ENCODE measurements around the gene ANTKMT.

The ANTKMT gene

GRCh38 chr16:754656-755055, 33.7 kb downstream of the ANTKMT start:
- DNase-seq, result no peak
- Histone ChIP-seq H3K4me3 (ENCODE audit: low read depth, low read length) (no peak overlapping the region), H3K9me3 (no peaks in the 10 kb centered on the region), H3K27me3 (no peaks in the 10 kb centered on the region), H3K4me1 (no peaks in the 10 kb centered on the region), H3K36me3 (no peaks in the 10 kb centered on the region)
- TF ChIP-seq, protein P1, sequence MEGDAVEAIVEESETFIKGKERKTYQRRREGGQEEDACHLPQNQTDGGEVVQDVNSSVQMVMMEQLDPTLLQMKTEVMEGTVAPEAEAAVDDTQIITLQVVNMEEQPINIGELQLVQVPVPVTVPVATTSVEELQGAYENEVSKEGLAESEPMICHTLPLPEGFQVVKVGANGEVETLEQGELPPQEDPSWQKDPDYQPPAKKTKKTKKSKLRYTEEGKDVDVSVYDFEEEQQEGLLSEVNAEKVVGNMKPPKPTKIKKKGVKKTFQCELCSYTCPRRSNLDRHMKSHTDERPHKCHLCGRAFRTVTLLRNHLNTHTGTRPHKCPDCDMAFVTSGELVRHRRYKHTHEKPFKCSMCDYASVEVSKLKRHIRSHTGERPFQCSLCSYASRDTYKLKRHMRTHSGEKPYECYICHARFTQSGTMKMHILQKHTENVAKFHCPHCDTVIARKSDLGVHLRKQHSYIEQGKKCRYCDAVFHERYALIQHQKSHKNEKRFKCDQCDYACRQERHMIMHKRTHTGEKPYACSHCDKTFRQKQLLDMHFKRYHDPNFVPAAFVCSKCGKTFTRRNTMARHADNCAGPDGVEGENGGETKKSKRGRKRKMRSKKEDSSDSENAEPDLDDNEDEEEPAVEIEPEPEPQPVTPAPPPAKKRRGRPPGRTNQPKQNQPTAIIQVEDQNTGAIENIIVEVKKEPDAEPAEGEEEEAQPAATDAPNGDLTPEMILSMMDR (IDR thresholded peaks at IDR 0.05; ENCODE audit: low read depth, low read length), result no peak

- DNase-seq, result no peak
- Histone ChIP-seq H3K27me3 (no peaks in the 10 kb centered on the region), H3K36me3 (no peaks in the 10 kb centered on the region), H3K9me3 (no peaks in the 10 kb centered on the region), H3K4me1 (no peaks in the 10 kb centered on the region), H3K4me3 (ENCODE audit: low read depth, low read length) (no peak overlapping the region)
- TF ChIP-seq, protein P1 (IDR thresholded peaks at IDR 0.05; ENCODE audit: low read depth, low read length), result no peak
These were observed 35.5 kb downstream of the ANTKMT start for GRCh38 chr16:756428-756827.

GRCh38 chr16:759110-759910, 38.4 kb downstream of the ANTKMT start:
- no peaks in the 10 kb centered on the region for H3K9me3 ChIP-seq
- no peak for DNase-seq
- no peaks in the 10 kb centered on the region for H3K27me3 ChIP-seq
- no peaks in the 10 kb centered on the region for H3K36me3 ChIP-seq
- H3K4me1 ChIP-seq, result no peaks in the 10 kb centered on the region
- no peak overlapping the region for H3K4me3 ChIP-seq (ENCODE audit: low read depth, low read length)
- TF ChIP-seq, protein P1 (IDR thresholded peaks at IDR 0.05; ENCODE audit: low read depth, low read length), result no peak

DNA sequence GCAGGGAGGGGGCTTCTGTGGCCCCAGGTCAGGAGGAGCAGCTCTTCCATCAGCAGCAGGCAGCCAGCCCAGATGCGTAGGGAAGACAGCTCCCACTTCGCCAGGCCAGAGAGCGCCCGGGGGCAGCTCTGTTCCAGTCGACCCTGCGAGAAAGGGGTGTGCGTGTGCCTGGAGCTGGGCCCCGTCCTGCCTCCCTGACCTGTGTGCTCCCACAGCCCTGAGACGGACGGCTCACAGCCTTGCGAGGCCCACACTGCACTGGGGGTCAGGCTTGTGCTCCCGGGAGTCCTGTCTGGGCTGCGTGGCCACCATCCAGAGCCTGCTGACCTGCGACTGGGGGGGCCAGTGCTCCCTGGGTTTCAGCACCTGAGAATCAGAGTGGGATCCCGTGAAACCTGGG, 39.1 kb downstream of the ANTKMT start:
- no peaks in the 10 kb centered on the region for H3K36me3 ChIP-seq
- DNase-seq, result no peak
- H3K4me3 ChIP-seq (ENCODE audit: low read depth, low read length), result no peak overlapping the region
- no peaks in the 10 kb centered on the region for H3K4me1 ChIP-seq
- no peaks in the 10 kb centered on the region for H3K9me3 ChIP-seq
- TF ChIP-seq, protein P1 (IDR thresholded peaks at IDR 0.05; ENCODE audit: low read depth, low read length), result no peak
- H3K27me3 ChIP-seq, result no peaks in the 10 kb centered on the region

- Histone ChIP-seq H3K36me3 (no peaks in the 10 kb centered on the region), H3K4me1 (no peaks in the 10 kb centered on the region), H3K4me3 (ENCODE audit: low read depth, low read length) (no peak within 1 kb of the TSS), H3K27me3 (no peaks in the 10 kb centered on the region), H3K9me3 (no peaks in the 10 kb centered on the region)
- TF ChIP-seq, protein P1 (IDR thresholded peaks at IDR 0.05; ENCODE audit: low read depth, low read length), result no peak
- no peak for DNase-seq
These were observed 39.8 kb downstream of the ANTKMT start, which contains the start of gene MSLN for GRCh38 chr16:760545-761343. Gene MSLN (plus strand): TSS chr16:760734. CDS start chr16:762681, 1,947 bp downstream.

Data from BE2C (cell line).